ENCODE data around the gene NSMF.
"Not testable (repeated sequence)": the region's sequence is repeated elsewhere in the genome, so short reads cannot be mapped to it uniquely, and the experiment has no call there.

NSMF gene

GRCh38 chr9:137459601-137460362 is 648 bp upstream of the NSMF start:
- in situ Hi-C loops (cut with HindIII; ENCODE audit: low sequenced_read_pairs), result no loop called here

GRCh38 chr9:137458194-137459151 is 661 bp downstream of the NSMF start:
- in situ Hi-C loops (cut with HindIII; ENCODE audit: low sequenced_read_pairs), result no loop called here

GRCh38 chr9:137457406-137458193 is 1.5 kb downstream of the NSMF start:
- in situ Hi-C loops (cut with HindIII; ENCODE audit: low sequenced_read_pairs), result no loop called here

GRCh38 chr9:137456864-137457405 is 2.2 kb downstream of the NSMF start:
- in situ Hi-C loops (cut with HindIII; ENCODE audit: low sequenced_read_pairs), result no loop called here

- in situ Hi-C loops (cut with HindIII; ENCODE audit: low sequenced_read_pairs), result no loop called here
These were observed 2.9 kb downstream of the NSMF start for GRCh38 chr9:137456061-137456863.

GRCh38 chr9:137455359-137455991 is 3.7 kb downstream of the NSMF start:
- in situ Hi-C loops (cut with HindIII; ENCODE audit: low sequenced_read_pairs), result no loop called here

GRCh38 chr9:137454597-137455358 is 4.4 kb downstream of the NSMF start:
- in situ Hi-C loops (cut with HindIII; ENCODE audit: low sequenced_read_pairs), result no loop called here

GRCh38 chr9:137454145-137454596 is 5.0 kb downstream of the NSMF start:
- in situ Hi-C loops (cut with HindIII; ENCODE audit: low sequenced_read_pairs), result no loop called here

- in situ Hi-C loops (cut with HindIII; ENCODE audit: low sequenced_read_pairs), result no loop called here
These were observed 5.5 kb downstream of the NSMF start for GRCh38 chr9:137453643-137454081.

GRCh38 chr9:137452761-137453642 is 6.1 kb downstream of the NSMF start:
- in situ Hi-C loops (cut with HindIII; ENCODE audit: low sequenced_read_pairs), result no loop called here

GRCh38 chr9:137452006-137452760 is 7.0 kb downstream of the NSMF start:
- in situ Hi-C loops (cut with HindIII; ENCODE audit: low sequenced_read_pairs), result no loop called here

GRCh38 chr9:137451264-137452005 is 7.7 kb downstream of the NSMF start:
- in situ Hi-C loops (cut with HindIII; ENCODE audit: low sequenced_read_pairs), result not testable (repeated sequence)

GRCh38 chr9:137450539-137451222 is 8.5 kb downstream of the NSMF start:
- in situ Hi-C loops (cut with HindIII; ENCODE audit: low sequenced_read_pairs), result not testable (repeated sequence)

GRCh38 chr9:137449931-137450538 is 9.1 kb downstream of the NSMF start:
- in situ Hi-C loops (cut with HindIII; ENCODE audit: low sequenced_read_pairs), result no loop called here
